ENCODE results near the gene EMP3. TPM values are rescaled to one million over a fixed set of nuclear protein-coding genes. Genes with fewer than 3 reads are reported as not detected.

EMP3 gene
- total and polyA plus RNA-seq, 9 of the 15 experiments (the other 6 are each of a cell fraction or from before 2014, with no cell fraction given): 123 to 386 (median 296) TPM

GRCh38 chr19:48333467-48334384 lies 8.4 kb downstream of the EMP3 start (continued):
- TF ChIP-seq NR2C2 (CRISPR knock-in tag; IDR thresholded peaks at IDR 0.05) (no peak), NR2C2 (tag; IDR thresholded peaks at IDR 0.05) (peak; percentile 44), ZNF197 (CRISPR knock-in tag; IDR thresholded peaks at IDR 0.05; ENCODE audit: low read depth) (peak; percentile 69; the same call in 1 of the 2 replicates), MGA (IDR thresholded peaks at IDR 0.05) (peak; percentile 97), KLF13 (tag; IDR thresholded peaks at IDR 0.05; ENCODE audit: borderline replicate concordance, low read depth) (peak; percentile 85), ZBTB2 (IDR thresholded peaks at IDR 0.05) (peak; percentile 88), BRD9 (IDR thresholded peaks at IDR 0.05; ENCODE audit: low read depth, partially characterized antibody) (peak; percentile 67), KLF16 (IDR thresholded peaks at IDR 0.05) (0 out of 2 replicates have a peak, but pooled peaks have one; percentile 42), ERF (CRISPR knock-in tag; IDR thresholded peaks at IDR 0.05) (peak; percentile 83), JUND (IDR thresholded peaks at IDR 0.05; ENCODE audit: borderline replicate concordance, low read depth, low read length) (peak; percentile 67; the same call in 1 of the 2 replicates), JUND (tag; IDR thresholded peaks at IDR 0.05; ENCODE audit: borderline replicate concordance, low read depth, low read length) (no peak; the same call in 2 of the 3 replicates), TBP (optimal IDR thresholded peaks at IDR 0.05; ENCODE audit: low read depth, low read length) (peak; percentile 75)

All from K562 (cell line).